Stimulated activated naive B cell treated with anti-CD40 and anti-IgM and Interleukin-4, amounts not matched to agents 10 μg/mL and 1 μg/mL and 100 μg/mL, for 72 hours (primary cell): ENCODE results near the gene MTLN.
A peak's percentile ranks its signal among the peaks of the same experiment; 100 is the strongest.
"Not testable (repeated sequence)": the region's sequence is repeated elsewhere in the genome, so short reads cannot be mapped to it uniquely, and the experiment has no call there.

Experiments used
- ATAC-seq, 2 donors: fragments of 150-1000 bp; cut with Tn5 transposase; replicated peaks; 2 replicates each; pipeline ENCODE4 v1.10.0; 2021; ENCODE audit warnings: moderate library complexity in 1 of 2
- DNase-seq: peaks from one replicate; pipeline ENCODE4 v3.0.0; 2021
- H3K27ac Mint-ChIP-seq: one replicate; pipeline ENCODE4 v1.8.0; 2022; ENCODE audit warnings: mild to moderate bottlenecking, mixed read lengths
- H3K27me3 Mint-ChIP-seq, 2 donors: one replicate each; pipeline ENCODE4 v1.8.0; 2022; ENCODE audit warnings: mixed read lengths in 2 of 2
- H3K36me3 Mint-ChIP-seq, 2 donors: one replicate each; pipeline ENCODE4 v1.8.0; 2022; ENCODE audit warnings: mixed read lengths in 2 of 2, mild to moderate bottlenecking in 1 of 2
- H3K4me1 Mint-ChIP-seq, 2 donors: one replicate each; pipeline ENCODE4 v1.8.0; 2022; ENCODE audit warnings: mixed read lengths in 2 of 2, mild to moderate bottlenecking in 1 of 2
- H3K4me3 Mint-ChIP-seq, 2 donors: one replicate each; pipeline ENCODE4 v1.8.0; 2022; ENCODE audit warnings: mild to moderate bottlenecking in 2 of 2, mixed read lengths in 2 of 2, moderate library complexity in 1 of 2
- H3K9me3 Mint-ChIP-seq, 2 donors: one replicate each; pipeline ENCODE4 v1.8.0; 2022; ENCODE audit warnings: mixed read lengths in 2 of 2, mild to moderate bottlenecking in 1 of 2

The MTLN gene, protein sequence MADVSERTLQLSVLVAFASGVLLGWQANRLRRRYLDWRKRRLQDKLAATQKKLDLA

DNA sequence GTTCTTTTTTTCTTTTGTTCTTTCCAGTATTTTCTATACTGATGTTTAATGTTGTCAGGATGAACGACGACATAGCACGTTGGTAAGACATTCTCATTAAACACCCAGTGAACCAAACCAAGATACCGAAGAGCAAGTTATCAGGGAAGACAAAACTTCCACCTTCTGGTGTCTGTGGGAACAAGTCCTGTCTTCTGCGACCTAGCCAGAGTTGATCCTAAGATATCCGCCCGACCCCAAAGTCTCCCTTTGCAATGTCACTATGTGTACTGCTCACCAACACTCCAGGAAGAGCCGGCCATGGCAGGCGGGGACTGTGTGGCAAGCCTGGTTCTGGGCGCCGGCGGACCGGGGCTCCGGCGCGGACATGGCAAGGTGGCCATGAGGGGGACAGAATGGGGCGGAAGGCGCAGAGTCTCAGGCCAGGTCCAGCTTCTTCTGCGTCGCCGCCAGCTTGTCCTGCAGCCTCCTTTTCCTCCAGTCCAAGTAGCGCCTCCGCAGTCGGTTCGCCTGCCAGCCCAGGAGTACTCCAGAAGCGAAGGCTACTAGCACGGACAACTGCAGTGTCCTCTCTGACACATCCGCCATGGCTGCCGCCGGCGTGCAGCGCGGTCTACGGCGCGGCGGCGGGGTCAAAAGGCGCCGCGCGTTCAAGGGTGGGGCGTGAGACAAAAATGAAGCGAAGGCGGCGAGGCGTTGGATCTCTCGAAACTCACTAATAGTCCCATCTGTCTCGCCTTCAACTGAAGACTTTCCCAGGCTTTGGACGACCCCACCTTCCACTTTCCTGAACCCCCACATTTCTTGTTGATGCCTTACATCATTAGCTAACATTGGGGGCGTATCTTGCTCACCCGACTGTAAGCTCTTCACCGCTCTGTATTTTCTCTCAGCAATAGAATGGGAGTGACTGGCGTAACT, at the start of gene MTLN:
TSS of gene MTLN (minus strand) at position 610 of the 921 bp plus-strand sequence. CDS start at position 588, 22 bp downstream.
- H3K36me3 Mint-ChIP-seq, result peaks cover 19 to 27% of the 10 kb centered on the region in 2 donors
- H3K4me3 Mint-ChIP-seq, result peak within 1 kb of the TSS; percentile 92 to 97
- H3K9me3 Mint-ChIP-seq, result peaks cover 0 to 3% of the 10 kb centered on the region in 2 donors
- DNase-seq (peak; percentile 72), ATAC-seq (peak; percentile 91 to 96)
- H3K27me3 Mint-ChIP-seq, result peaks cover 26 to 27% of the 10 kb centered on the region in 2 donors
- peaks cover 0 to 4% of the 10 kb centered on the region in 2 donors for H3K4me1 Mint-ChIP-seq
- peak within 1 kb of the TSS; percentile 92 for H3K27ac Mint-ChIP-seq

DNA sequence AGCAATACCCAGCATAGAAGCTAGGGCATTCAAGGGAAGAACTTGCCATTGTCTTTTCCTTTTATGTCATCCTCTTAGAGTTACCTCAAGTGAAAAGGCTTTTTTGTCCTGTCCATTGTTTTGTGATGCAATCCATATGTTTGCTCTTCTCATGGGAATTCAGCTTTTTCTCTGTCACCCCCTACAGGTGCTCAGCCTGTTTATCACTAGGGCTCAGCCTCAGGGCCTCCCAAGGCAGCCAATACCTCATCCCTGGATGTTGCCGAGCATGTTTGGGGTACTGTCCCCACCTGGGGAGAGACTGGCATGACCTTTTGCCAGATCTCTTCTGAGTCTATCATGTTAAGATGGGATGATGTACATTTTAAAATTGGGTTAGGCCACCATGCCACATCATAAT, 49.6 kb upstream of the MTLN start:
- H3K4me1 Mint-ChIP-seq, ATAC-seq, DNase-seq, H3K9me3 Mint-ChIP-seq, H3K4me3 Mint-ChIP-seq, H3K27ac Mint-ChIP-seq, H3K27me3 Mint-ChIP-seq, H3K36me3 Mint-ChIP-seq: not testable (repeated sequence)

- not testable (repeated sequence) for H3K4me1 Mint-ChIP-seq, DNase-seq
These were observed 35.9 kb upstream of the MTLN start for GRCh38 chr2:110248081-110248795.

GRCh38 chr2:110245488-110246435, 33.4 kb upstream of the MTLN start:
- peak; percentile 46 to 54 for ATAC-seq
- H3K36me3 Mint-ChIP-seq, H3K4me1 Mint-ChIP-seq, H3K4me3 Mint-ChIP-seq, DNase-seq, H3K9me3 Mint-ChIP-seq, H3K27ac Mint-ChIP-seq, H3K27me3 Mint-ChIP-seq: not testable (repeated sequence)

More at GRCh38 chr2:110248081-110248795, 35.9 kb upstream of the MTLN start:
- H3K27me3 Mint-ChIP-seq, H3K4me3 Mint-ChIP-seq, H3K27ac Mint-ChIP-seq, H3K9me3 Mint-ChIP-seq, ATAC-seq, H3K36me3 Mint-ChIP-seq: not testable (repeated sequence)

DNA sequence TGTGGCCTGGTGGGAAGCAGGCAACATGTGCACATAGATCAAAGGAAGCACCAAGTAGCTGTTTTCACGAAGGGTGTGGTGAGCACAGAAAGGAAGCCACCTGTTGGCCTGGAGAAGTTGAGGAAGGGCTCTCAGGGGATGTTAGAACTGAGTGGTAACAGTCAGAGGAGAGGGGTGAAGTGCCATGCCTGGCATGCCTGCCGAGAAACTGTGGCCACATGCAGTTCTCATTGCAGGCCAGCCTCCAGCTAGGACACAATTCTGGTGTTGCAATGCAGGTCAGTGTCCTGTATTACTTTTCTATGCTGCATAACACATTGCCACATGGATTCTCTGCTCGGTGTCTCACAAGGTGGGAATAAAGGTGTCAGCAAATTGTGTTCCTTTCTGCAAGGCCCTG, 30.9 kb upstream of the MTLN start:
- DNase-seq, H3K27ac Mint-ChIP-seq, H3K9me3 Mint-ChIP-seq, H3K4me1 Mint-ChIP-seq, ATAC-seq, H3K27me3 Mint-ChIP-seq, H3K4me3 Mint-ChIP-seq, H3K36me3 Mint-ChIP-seq: not testable (repeated sequence)

- not testable (repeated sequence) for H3K27me3 Mint-ChIP-seq, ATAC-seq, H3K9me3 Mint-ChIP-seq, DNase-seq, H3K4me3 Mint-ChIP-seq, H3K36me3 Mint-ChIP-seq, H3K4me1 Mint-ChIP-seq, H3K27ac Mint-ChIP-seq
These were observed 22.2 kb upstream of the MTLN start for GRCh38 chr2:110234514-110234913.

DNA sequence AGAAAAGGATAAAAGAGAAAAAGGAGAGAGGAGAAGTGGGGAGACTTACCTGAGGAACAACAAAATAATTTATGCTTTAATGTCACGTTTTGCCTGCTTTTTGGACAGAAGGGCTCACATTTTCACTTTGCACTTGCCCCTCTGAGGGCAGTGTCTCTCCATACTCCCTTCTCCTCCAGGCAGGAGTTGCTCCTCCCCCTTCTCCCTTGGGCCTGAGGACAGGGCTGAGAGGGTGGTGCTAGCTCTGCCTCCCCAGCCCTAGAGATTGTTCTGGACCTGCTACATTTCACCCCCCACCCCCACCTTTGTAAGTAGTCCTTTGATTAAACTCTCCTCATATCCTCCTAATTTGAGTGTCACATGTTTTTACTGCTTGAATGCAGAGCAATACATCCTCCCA, 17.5 kb upstream of the MTLN start:
- not testable (repeated sequence) for H3K4me1 Mint-ChIP-seq, H3K4me3 Mint-ChIP-seq, ATAC-seq, H3K36me3 Mint-ChIP-seq, H3K9me3 Mint-ChIP-seq, H3K27ac Mint-ChIP-seq, DNase-seq
- H3K27me3 Mint-ChIP-seq, result peaks cover 13 to 17% of the 10 kb centered on the region in 2 donors

- H3K36me3 Mint-ChIP-seq, H3K27ac Mint-ChIP-seq, DNase-seq, ATAC-seq, H3K4me3 Mint-ChIP-seq, H3K4me1 Mint-ChIP-seq, H3K9me3 Mint-ChIP-seq: not testable (repeated sequence)
- peaks cover 38 to 51% of the 10 kb centered on the region in 2 donors for H3K27me3 Mint-ChIP-seq
These were observed 10.3 kb upstream of the MTLN start for GRCh38 chr2:110222626-110223025.

DNA sequence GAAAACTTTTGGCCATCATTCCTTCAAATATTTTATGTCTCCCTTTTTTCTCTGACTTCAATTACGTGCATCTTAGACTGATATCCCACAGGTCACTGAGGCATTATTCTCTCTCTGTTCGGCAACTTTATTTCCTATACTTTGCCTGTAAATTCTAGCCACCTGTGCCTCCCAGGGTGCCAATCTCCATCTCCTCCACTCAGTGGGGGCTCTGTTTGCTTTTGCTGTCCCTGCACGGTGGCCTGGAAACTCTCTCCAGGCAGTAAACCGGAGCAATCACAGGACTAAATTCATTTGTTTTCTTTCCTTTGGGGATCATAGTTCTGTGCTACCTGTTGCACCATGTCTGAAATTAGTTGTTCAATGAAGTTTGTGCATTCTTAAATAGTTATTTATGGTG, 9.6 kb upstream of the MTLN start:
- Mint-ChIP-seq H3K36me3 (no peaks in the 10 kb centered on the region), H3K4me3 (no peak overlapping the region), H3K27ac (no peak overlapping the region), H3K9me3 (no peaks in the 10 kb centered on the region), H3K4me1 (no peaks in the 10 kb centered on the region), H3K27me3 (peaks cover 31 to 48% of the 10 kb centered on the region in 2 donors)
- DNase-seq, result no peak
- ATAC-seq, result no peak

DNA sequence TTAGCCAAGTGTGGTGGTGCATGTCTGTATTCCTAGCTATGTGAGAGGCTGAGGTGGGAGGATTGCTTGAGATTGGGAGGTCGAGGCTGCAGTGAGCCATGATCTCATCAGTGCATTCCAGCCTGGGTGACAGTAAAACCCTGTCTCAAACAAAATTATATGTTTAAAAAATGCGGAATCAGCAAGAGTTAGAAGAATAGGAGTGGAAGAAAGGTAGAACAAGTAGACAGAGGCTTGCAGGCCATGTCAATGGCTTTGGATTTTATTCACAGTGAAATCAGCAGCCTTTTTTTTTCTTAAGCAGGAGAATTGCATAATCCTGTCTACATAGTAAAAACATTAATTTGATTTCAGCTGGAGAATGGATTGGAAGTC, 7.8 kb upstream of the MTLN start:
- Mint-ChIP-seq H3K9me3 (no peaks in the 10 kb centered on the region), H3K4me3 (no peak overlapping the region), H3K27me3 (peaks cover 39 to 54% of the 10 kb centered on the region in 2 donors), H3K27ac (no peak overlapping the region), H3K36me3 (no peaks in the 10 kb centered on the region), H3K4me1 (no peaks in the 10 kb centered on the region)
- no peak for DNase-seq
- no peak for ATAC-seq

DNA sequence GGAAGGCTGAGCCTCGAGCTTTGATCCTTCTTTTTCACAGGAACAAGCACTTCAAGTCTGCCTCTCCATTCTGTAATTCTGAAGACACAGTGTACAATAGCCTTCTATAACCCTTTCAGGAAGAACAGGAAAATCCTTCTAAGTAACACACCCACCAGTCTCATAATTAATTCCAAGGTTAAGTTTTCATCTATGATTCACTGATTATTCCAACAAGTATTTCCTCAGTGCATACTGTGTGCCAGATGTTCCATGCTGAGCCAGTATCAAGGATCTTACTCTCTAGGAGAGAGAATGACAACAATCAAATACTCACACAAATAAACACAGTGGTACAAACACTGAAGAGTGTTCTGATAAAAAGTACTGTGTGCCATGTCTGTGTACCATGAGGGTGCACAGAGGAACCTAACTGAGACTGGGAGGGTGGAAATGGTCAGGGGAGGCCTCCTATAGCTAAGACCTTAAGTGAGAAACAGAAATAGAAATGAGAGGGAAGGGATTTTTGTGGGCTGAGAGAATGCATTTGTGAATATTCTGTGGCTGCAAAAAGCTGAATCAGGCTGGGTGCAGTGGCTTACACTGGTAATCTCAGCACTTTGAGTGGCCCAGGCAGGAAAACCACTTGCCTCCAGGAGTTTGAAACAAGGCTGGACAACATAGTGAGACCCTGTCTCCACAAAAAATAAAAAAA, 7.3 kb upstream of the MTLN start:
- Mint-ChIP-seq H3K36me3 (no peaks in the 10 kb centered on the region), H3K4me3 (no peak overlapping the region), H3K4me1 (no peaks in the 10 kb centered on the region), H3K27ac (no peak overlapping the region), H3K27me3 (peaks cover 44 to 59% of the 10 kb centered on the region in 2 donors), H3K9me3 (no peaks in the 10 kb centered on the region)
- DNase-seq, result no peak
- ATAC-seq, result no peak

GRCh38 chr2:110218889-110219288, 6.5 kb upstream of the MTLN start:
- not testable (repeated sequence) for DNase-seq, H3K4me1 Mint-ChIP-seq, H3K27ac Mint-ChIP-seq, ATAC-seq, H3K4me3 Mint-ChIP-seq, H3K9me3 Mint-ChIP-seq, H3K36me3 Mint-ChIP-seq
- H3K27me3 Mint-ChIP-seq, result peaks cover 51 to 65% of the 10 kb centered on the region in 2 donors

GRCh38 chr2:110216803-110217202, 4.5 kb upstream of the MTLN start:
- H3K4me3 Mint-ChIP-seq, result no peak overlapping the region
- peaks cover 51 to 61% of the 10 kb centered on the region in 2 donors for H3K27me3 Mint-ChIP-seq
- peaks cover 0 to 3% of the 10 kb centered on the region in 2 donors for H3K9me3 Mint-ChIP-seq
- DNase-seq, result no peak
- no peaks in the 10 kb centered on the region for H3K4me1 Mint-ChIP-seq
- H3K27ac Mint-ChIP-seq, result no peak overlapping the region
- ATAC-seq, result no peak
- peaks cover 0 to 3% of the 10 kb centered on the region in 2 donors for H3K36me3 Mint-ChIP-seq
